Hepatic stellate cell (primary cell): ENCODE measurements around the gene DMXL1.
"Not testable (repeated sequence)": the region's sequence is repeated elsewhere in the genome, so short reads cannot be mapped to it uniquely, and the experiment has no call there.

Source experiments
- DNase-seq: peaks from one replicate; pipeline ENCODE4 v3.0.0; 2011; ENCODE audit warnings: low spot score

DMXL1 gene

GRCh38 chr5:119200795-119201194 is 129.9 kb downstream of the DMXL1 start:
- DNase-seq: no peak

- no peak for DNase-seq
Observed at GRCh38 chr5:119207105-119207504, 136.2 kb downstream of the DMXL1 start.

- no peak for DNase-seq
Observed at GRCh38 chr5:119212026-119212425, 141.1 kb downstream of the DMXL1 start.

- no peak for DNase-seq
Observed at GRCh38 chr5:119212676-119213075, 141.8 kb downstream of the DMXL1 start.

GRCh38 chr5:119217183-119217582 is 146.3 kb downstream of the DMXL1 start:
- DNase-seq: no peak

GRCh38 chr5:119218830-119219782 is 148.2 kb downstream of the DMXL1 start:
- peak; percentile 2 for DNase-seq

- DNase-seq: no peak
Observed at GRCh38 chr5:119220576-119221197, 149.8 kb downstream of the DMXL1 start.

- no peak for DNase-seq
Observed at GRCh38 chr5:119221330-119221729, 150.4 kb downstream of the DMXL1 start.

- no peak for DNase-seq
Observed at GRCh38 chr5:119229950-119230349, 159.1 kb downstream of the DMXL1 start.

- no peak for DNase-seq
Observed at GRCh38 chr5:119238265-119239118, 167.6 kb downstream of the DMXL1 start.

GRCh38 chr5:119239119-119239417 is 168.2 kb downstream of the DMXL1 start:
- no peak for DNase-seq

GRCh38 chr5:119239826-119240225 is 168.9 kb downstream of the DMXL1 start:
- DNase-seq: not testable (repeated sequence)

- no peak for DNase-seq
Observed at GRCh38 chr5:119243888-119244287, 173.0 kb downstream of the DMXL1 start.

GRCh38 chr5:119250946-119251901 is 180.3 kb downstream of the DMXL1 start:
- no peak for DNase-seq

- DNase-seq: no peak
Observed at GRCh38 chr5:119255571-119256356, 184.9 kb downstream of the DMXL1 start.

- no peak for DNase-seq
Observed at GRCh38 chr5:119257613-119258012, 186.7 kb downstream of the DMXL1 start.

GRCh38 chr5:119263639-119264038 is 192.8 kb downstream of the DMXL1 start:
- DNase-seq: no peak

GRCh38 chr5:119264186-119264585 is 193.3 kb downstream of the DMXL1 start:
- DNase-seq: no peak

GRCh38 chr5:119267958-119268386 is 197.1 kb downstream of the DMXL1 start:
- peak; percentile 88 for DNase-seq

- DNase-seq: peak; percentile 87
Observed at GRCh38 chr5:119268387-119269060, 197.6 kb downstream of the DMXL1 start.
